GM21529 (cell line): ENCODE data around the gene ARHGAP36.

ENCODE experiments used
- ATAC-seq: cut with Tn5 transposase; IDR thresholded peaks from one replicate; pipeline ENCODE4 v1.9.1; 2021; ENCODE audit not compliant: unreplicated experiment

ARHGAP36 gene

GRCh38 chrX:131058136-131058868 lies at the start of gene ARHGAP36:
Gene ARHGAP36 (plus strand): TSS chrX:131058346. CDS start chrX:131081666, 23,320 bp downstream.
- no peak for ATAC-seq

GRCh38 chrX:131010186-131010585 lies 48.0 kb upstream of the ARHGAP36 start:
- ATAC-seq: no peak

GRCh38 chrX:131025336-131025735 lies 32.8 kb upstream of the ARHGAP36 start:
- ATAC-seq: no peak

DNA sequence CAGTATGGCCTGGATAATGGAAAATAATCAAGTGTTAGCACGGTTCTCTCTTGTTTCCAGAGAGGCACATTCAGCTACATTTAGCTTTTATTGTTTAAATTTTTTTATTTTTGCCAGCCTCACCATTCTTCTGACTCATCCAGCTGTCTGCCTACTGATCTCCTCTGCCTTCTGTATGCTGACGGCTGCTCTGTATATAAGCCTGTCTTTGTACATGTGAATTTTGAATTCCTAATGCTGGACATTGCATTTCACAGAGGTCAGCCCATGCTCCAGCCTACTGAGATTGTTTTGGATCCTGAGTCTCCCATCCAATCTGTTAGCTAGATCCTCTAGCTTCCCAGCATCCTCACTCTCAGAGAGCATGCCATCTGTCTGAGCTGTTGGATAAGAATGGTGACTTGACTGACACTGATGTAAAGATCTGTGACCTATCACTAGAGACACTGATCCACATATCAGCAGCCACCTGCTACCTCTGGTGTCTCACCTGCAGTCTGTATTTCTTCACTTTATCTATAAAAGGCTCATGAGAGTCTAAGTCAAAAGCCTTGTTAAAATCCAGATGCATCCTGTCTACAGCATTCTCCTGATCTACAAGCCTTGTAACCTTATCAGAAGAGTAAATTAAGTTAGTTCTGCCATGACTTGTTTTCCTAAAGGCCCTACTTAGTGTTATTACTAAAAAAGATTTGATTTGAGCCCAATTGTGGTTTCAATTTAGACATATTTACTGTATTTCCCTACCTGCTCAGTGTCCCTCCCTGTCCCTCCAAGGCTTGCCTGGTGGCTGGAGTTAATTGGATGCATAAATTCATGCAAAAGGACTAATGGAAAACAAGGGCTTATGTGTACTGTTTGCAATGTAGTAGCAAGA lies 25.6 kb upstream of the ARHGAP36 start:
- ATAC-seq: no peak

DNA sequence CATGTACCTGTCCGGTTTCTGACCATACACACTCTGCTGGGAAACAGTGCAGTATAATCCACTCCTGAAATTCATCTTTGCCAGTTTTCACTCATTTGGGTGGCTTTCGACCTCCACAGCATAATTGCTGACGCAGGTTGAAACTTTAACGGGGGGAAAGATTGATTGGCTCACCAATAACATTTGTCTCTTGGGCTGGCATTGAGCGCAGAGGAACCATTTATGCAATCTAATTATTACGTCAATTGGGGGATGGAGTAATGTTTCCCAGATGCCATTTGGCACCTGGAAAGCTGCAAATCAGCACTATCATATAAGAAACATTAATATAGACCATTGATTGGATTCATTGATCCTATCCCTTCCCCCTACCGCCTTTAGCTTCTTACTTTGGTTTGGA lies 24.1 kb upstream of the ARHGAP36 start:
- ATAC-seq: no peak

GRCh38 chrX:131040781-131041180 lies 17.4 kb upstream of the ARHGAP36 start:
- no peak for ATAC-seq

DNA sequence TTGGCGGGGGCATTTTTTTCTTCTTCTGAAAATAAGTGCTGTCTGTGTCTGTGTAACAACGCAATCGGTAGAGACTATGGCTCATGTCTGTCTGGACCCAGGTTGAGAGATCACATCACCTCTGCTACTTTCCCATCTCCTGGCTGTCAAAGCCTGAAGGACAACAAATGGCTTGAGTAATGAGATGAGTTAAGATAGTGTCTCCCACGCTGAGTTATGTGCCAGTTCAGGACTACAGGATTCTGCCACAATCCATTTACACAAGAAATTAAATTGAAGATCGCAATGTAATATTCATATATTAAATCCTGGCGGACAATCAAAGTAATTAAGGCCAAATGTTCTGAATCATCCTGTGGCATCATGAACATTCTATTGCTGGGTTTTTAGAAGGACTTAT lies 16.5 kb upstream of the ARHGAP36 start:
- ATAC-seq: no peak

DNA sequence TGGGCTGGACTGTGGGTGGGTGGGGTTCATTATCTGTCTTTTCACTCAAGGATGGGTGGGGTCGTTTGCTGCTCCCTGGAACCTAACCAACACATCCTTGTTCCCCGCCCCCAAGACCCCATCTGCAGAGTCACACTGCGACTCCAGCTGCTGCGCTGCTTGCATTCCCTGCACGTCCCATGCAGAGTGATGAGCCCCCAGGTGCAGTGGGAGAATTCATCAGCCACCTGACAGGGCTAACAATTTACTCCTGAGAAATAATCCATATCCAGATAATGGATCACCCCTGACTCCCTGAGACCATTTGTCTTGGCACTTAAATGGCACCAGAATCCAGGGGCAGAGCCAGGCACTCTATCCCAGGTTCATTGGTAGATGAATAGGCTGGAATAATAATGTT lies 12.4 kb upstream of the ARHGAP36 start:
- no peak for ATAC-seq

DNA sequence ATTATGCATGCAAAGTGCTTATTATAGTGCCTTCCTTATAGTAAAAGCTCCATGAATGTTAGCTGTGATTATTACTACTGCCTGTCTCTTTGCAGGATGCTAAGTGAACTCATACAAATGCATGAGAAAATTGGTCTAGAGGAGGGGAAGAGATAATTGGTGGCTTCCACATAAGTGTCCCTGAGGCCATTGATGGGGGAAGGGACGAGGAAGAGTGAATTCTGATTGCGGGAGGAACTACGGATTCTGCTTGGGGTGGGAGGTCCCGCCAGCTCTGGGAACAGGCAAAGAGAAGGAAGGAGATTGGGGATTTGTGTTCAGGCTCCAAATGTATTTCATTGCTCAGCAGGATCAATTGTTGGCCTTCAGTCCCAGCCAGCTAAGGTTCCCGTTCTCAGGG lies 11.6 kb upstream of the ARHGAP36 start:
- ATAC-seq: no peak

GRCh38 chrX:131047180-131047579 lies 11.0 kb upstream of the ARHGAP36 start:
- no peak for ATAC-seq

- no peak for ATAC-seq
Measured at GRCh38 chrX:131053076-131053475, 5.1 kb upstream of the ARHGAP36 start.

DNA sequence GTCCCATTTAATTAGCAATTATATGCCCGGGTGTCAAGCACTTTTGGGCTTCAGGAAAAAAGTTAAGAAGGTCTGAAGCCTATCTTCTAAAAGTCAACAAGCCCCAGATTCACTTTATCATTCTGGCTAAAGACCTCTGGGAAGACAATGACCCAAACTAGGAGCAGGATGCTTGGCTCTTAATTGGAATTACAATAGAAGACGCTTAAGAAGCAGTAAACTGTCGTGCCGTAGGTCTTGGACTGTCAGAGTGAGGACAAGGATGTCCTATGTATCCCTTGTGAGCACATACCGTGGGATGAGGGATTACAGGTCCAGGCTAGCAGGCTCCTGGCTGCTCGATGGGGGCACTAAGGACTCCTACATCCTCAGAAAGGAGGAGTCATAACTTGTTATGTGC lies 3.2 kb upstream of the ARHGAP36 start:
- ATAC-seq: no peak

- ATAC-seq: no peak
Measured at GRCh38 chrX:131057706-131058105, 440 bp upstream of the ARHGAP36 start.

DNA sequence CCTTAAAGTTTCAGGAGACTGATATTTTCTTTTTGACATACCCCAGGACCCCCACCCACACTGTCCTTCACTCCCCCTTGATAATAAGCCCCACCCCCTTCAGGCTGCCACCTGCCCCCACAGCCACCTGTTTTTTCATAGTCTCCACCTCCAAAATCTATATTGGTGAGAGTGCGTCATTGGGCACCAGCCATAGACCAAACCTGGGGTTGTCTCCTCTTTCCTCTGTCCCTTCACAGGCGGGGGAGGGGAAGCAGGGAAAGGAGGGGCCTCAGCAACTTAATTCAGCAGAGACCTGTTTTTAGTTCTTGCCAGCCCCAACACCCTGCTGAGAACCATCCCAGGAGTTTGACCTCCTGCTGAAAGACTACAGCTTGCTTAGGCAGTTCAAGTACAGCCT lies 1.1 kb downstream of the ARHGAP36 start:
- ATAC-seq: no peak

GRCh38 chrX:131060147-131060546 lies 2.0 kb downstream of the ARHGAP36 start:
- no peak for ATAC-seq

DNA sequence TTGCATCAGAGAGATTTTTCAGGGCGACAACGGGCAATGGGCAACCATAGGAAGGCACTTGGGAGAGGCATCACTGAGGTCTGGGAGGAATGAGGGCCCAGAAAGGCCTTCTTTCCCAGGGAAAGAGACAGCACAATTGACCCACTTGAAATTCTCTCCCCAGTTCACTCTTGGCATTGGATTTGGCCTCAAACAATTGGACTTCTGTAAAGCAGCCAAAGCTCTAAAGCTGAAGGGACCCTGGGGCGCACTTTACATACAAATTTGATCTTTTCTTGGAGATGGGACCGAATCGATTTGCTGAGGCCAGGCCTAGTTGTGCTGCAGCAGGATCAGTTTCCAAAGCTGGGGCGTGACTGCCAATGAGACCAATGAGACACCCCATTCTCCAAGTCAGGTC lies 3.2 kb downstream of the ARHGAP36 start:
- ATAC-seq: no peak

DNA sequence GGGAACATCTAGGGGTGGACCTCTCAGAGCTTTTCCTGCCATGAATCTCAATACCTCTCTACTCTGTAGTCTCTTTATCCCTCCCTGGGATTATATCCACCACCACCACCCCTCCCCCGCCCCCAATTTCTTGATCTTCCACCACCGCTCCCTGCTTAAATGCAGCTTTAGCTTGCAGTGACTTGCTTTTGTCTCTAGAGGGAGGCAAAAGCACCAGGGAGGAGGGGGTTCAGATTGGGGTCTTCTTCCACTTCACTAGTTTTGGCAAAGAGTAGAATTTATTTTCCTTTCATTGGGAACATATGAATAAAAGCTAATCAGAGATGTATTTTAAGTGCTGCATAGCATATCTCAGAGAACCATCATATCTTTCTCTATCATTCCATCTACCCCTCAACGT lies 5.5 kb downstream of the ARHGAP36 start:
- ATAC-seq: no peak

DNA sequence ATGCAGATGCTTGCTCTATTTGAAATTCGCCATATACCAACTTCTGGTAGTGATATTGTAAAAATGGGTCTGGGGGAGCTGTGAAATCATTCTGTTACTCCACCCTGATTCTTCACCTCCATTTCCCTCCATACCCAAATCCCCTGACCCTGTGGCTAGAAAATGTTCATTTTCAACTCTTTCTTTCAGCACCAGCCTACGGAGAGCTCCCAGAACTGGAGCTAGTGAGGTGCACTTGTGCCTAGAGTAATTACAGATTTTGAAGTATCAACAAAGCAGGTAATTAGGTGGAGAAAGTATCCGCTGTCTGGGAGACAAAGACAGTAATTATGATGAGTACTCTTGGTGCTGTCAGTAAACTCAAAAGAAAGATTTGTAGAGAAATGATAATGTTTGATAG lies 8.1 kb downstream of the ARHGAP36 start:
- no peak for ATAC-seq

DNA sequence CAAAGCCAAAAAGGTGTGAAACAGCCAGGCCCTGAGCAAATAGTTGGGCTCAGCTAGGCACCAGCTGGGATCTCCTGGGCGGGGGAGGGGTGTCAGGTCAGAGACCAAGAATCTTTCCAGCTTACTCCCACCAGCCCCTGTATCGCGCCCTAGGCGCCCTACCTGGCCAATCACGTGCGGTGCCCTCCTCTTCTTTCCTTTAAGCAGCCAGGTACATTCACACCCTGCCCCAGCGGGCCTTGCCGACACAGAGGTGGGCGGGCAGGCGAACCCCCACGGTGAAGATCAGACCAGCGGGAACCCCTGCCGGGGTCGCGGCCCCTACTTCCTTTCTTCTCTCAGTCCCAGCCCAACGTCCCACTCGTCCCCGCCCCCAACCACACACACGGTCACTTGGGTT lies 9.1 kb downstream of the ARHGAP36 start:
- no peak for ATAC-seq

GRCh38 chrX:131067846-131068745 lies 9.9 kb downstream of the ARHGAP36 start:
- no peak for ATAC-seq
